K562 (cell line): Measurements from ENCODE around the gene GALNT5. TPM values are rescaled to one million over a fixed set of nuclear protein-coding genes. Genes with fewer than 3 reads are reported as not detected.

Experiments
- C11orf30 ChIP-seq: fragments of 450-650 bp; IDR thresholded peaks from 2 replicates; pipeline ENCODE4 v1.6.1; 2016; ENCODE audit warnings: low read depth, mild to moderate bottlenecking
- EGR1 ChIP-seq: fragments of 450-650 bp; conservative IDR thresholded peaks from 2 replicates; pipeline ENCODE4 v1.6.1; 2017; ENCODE audit warnings: mild to moderate bottlenecking
- GATA2 ChIP-seq: sonication (generic); formaldehyde crosslinking; IDR thresholded peaks from 2 replicates; pipeline ENCODE4 v1.4.0; 2020; ENCODE audit warnings: mild to moderate bottlenecking, missing genetic modification reagents
- IFI16 ChIP-seq: fragments of 250-450 bp; sonication (Bioruptor Pico); IDR thresholded peaks from 2 replicates; pipeline ENCODE4 v2.1.2; 2022; ENCODE audit warnings: mild to moderate bottlenecking, inconsistent platforms
- NCOA4 ChIP-seq: fragments of 450-650 bp; IDR thresholded peaks from 2 replicates; pipeline ENCODE4 v1.6.1; 2018; ENCODE audit warnings: mild to moderate bottlenecking; ENCODE audit not compliant: partially characterized antibody
- SAFB ChIP-seq: fragments of 200-400 bp; formaldehyde crosslinking; IDR thresholded peaks from 2 replicates; pipeline ENCODE4 v1.6.1; 2017; ENCODE audit warnings: low read depth, low read length, borderline replicate concordance
- SMARCC2 ChIP-seq: fragments of 450-650 bp; IDR thresholded peaks from 2 replicates; pipeline ENCODE4 v1.6.1; 2017; ENCODE audit warnings: antibody characterized with exemption, moderate library complexity, mild to moderate bottlenecking, low read depth
- SOX6 ChIP-seq: fragments of 450-650 bp; IDR thresholded peaks from 2 replicates; pipeline ENCODE4 v1.6.1; 2014; ENCODE audit warnings: mild to moderate bottlenecking
- TEAD4 ChIP-seq, 2 experiments: sonication (generic) in 1 of 2; formaldehyde crosslinking in 1 of 2; IDR thresholded peaks; 2 replicates each; pipeline versions ENCODE4 v1.6.1 to v1.8.0; 2012 to 2022; ENCODE audit warnings: borderline replicate concordance in 1 of 2, inconsistent platforms in 1 of 2, low read length in 1 of 2, mild to moderate bottlenecking in 1 of 2, missing genetic modification reagents in 1 of 2
- YY1 ChIP-seq, 3 experiments: IDR thresholded peaks; 2 replicates each; pipeline ENCODE4 v1.6.1; 2011; ENCODE audit warnings: low read length in 2 of 3, mild to moderate bottlenecking in 2 of 3, moderate library complexity in 2 of 3, borderline replicate concordance in 1 of 3, control low read depth in 1 of 3, low read depth in 1 of 3; ENCODE audit not compliant: insufficient read depth in 3 of 3, insufficient replicate concordance in 2 of 3, control insufficient read depth in 1 of 3, insufficient read length in 1 of 3; ENCODE audit errors: extremely low read depth in 1 of 3
- ZNF134 ChIP-seq: fragments of 250-450 bp; sonication (Bioruptor Pico); conservative IDR thresholded peaks from 2 replicates; pipeline ENCODE4 v1.4.0; 2020
- ZNF146 ChIP-seq: IDR thresholded peaks from one replicate; pipeline ENCODE4 v1.6.1; 2018; ENCODE audit warnings: missing compliant biosample characterization; ENCODE audit not compliant: unreplicated experiment
- polyA plus RNA-seq, 8 experiments: library from polyadenylated mRNA; depleted of rRNA in 4 of 8; stranded (reverse) in 5 of 8; unstranded in 3 of 8; fragments of >200 nt; fragmentation: Nextera tagmentation in 2 of 8; fragmentation: Illumina TruSeq in 1 of 8; extraction: Ambion mirVana in 2 of 8; extraction: Trizol in 1 of 8; gene quantifications; 2 replicates each; pipeline versions ENCODE4 v1.2.1 to v1.2.3, GENCODE V29; 2011 to 2014; ENCODE audit warnings: inconsistent platforms in 1 of 8, missing spikeins in 1 of 8
- total RNA-seq, 7 experiments: library from RNA; depleted of rRNA in 6 of 7; stranded (reverse); fragments of >200 nt in 6 of 7; fragmentation: Illumina TruSeq in 2 of 7; extraction: Trizol in 2 of 7; gene quantifications; 2 replicates each; pipeline versions ENCODE4 v1.2.1 to v1.2.3, GENCODE V29; 2011 to 2021; ENCODE audit warnings: low replicate concordance in 1 of 7
- TF ChIP-seq, protein P1 (sequence below): sonication (generic); formaldehyde crosslinking; IDR thresholded peaks from 2 replicates; pipeline ENCODE4 v1.8.0; 2022; ENCODE audit warnings: mild to moderate bottlenecking, missing genetic modification reagents, borderline replicate concordance
- TF ChIP-seq, protein P2 (sequence below): sonication (generic); formaldehyde crosslinking; IDR thresholded peaks from 2 replicates; pipeline ENCODE4 v1.8.0; 2023; ENCODE audit warnings: mild to moderate bottlenecking, missing genetic modification reagents
- TF ChIP-seq, protein P3 (sequence below): fragments of 250-450 bp; sonication (Bioruptor Pico); IDR thresholded peaks from 2 replicates; pipeline ENCODE4 v1.8.0; 2022; ENCODE audit warnings: moderate library complexity, mild to moderate bottlenecking, inconsistent platforms
- TF ChIP-seq, protein P4 (sequence below): IDR thresholded peaks from 2 replicates; pipeline ENCODE4 v1.6.1; 2011; ENCODE audit warnings: borderline replicate concordance, low read depth, mild to moderate bottlenecking, moderate library complexity, low read length; ENCODE audit not compliant: insufficient read depth, poor library complexity, severe bottlenecking
- TF ChIP-seq, protein P5 (sequence below), 3 experiments: fragments of 200-800 bp in 1 of 3; fragments of 250-450 bp in 1 of 3; fragments of 450-650 bp in 1 of 3; sonication (Bioruptor Pico) in 1 of 3; sonication (Bioruptor generic) in 1 of 3; formaldehyde crosslinking in 1 of 3; IDR thresholded peaks; 2 replicates each; pipeline versions ENCODE4 v1.6.1 to v1.8.0; 2016 to 2022; ENCODE audit warnings: mild to moderate bottlenecking in 2 of 3, missing genetic modification characterization in 2 of 3, missing compliant biosample characterization in 1 of 3, moderate library complexity in 1 of 3

GALNT5 gene
- total and polyA plus RNA-seq, 9 of the 15 experiments (the other 6 are each of a cell fraction or from before 2014, with no cell fraction given): 21.6 to 73.0 (median 54.7) TPM

DNA sequence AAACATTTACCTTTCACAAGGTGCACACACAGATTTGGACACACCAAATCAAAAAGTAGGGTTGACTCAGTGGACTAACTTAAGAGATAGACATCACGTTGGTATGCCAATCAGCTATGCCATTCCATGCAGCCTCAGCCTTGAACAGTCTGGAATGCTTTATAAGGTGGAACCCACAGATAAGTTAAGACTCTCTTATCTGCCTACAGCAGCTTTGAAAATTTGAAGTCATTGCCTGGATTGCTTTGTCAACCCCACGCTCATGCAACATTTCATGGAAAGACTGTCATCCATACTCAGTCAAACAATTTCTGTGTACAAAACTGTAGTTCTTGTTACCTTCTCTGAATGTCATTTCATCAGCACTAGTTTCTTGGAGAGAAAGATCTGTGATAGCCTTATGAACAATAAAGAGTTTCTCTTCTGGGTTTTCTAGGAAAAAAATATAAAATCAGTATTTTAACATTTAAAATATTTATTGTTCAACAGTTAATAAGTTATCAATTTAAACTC lies 66.9 kb downstream of the GALNT5 start (continued):
- TF ChIP-seq SMARCC2 (peak; percentile 100), GATA2 (CRISPR knock-in tag) (peak; percentile 98), SOX6 (peak; percentile 99), NCOA4 (peak; percentile 84), YY1 (IDR thresholded peaks at IDR 0.05; ENCODE audit: borderline replicate concordance in 1 of 3, control insufficient read depth in 1 of 3, extremely low read depth in 1 of 3, insufficient read depth in 3 of 3, insufficient read length in 1 of 3, insufficient replicate concordance in 2 of 3, low read depth in 1 of 3, low read length in 2 of 3) (no peak), SAFB (no peak), TEAD4 (IDR thresholded peaks at IDR 0.05; ENCODE audit: low read length) (peak; percentile 100), TEAD4 (CRISPR knock-in tag; IDR thresholded peaks at IDR 0.05; ENCODE audit: borderline replicate concordance) (no peak), EGR1 (peak; percentile 72), ZNF134 (peak; percentile 64; the same call in 1 of the 2 replicates), C11orf30 (peak; percentile 67), IFI16 (CRISPR knock-in tag) (no peak), ZNF146 (CRISPR knock-in tag) (no peak)
- TF ChIP-seq, protein P1, sequence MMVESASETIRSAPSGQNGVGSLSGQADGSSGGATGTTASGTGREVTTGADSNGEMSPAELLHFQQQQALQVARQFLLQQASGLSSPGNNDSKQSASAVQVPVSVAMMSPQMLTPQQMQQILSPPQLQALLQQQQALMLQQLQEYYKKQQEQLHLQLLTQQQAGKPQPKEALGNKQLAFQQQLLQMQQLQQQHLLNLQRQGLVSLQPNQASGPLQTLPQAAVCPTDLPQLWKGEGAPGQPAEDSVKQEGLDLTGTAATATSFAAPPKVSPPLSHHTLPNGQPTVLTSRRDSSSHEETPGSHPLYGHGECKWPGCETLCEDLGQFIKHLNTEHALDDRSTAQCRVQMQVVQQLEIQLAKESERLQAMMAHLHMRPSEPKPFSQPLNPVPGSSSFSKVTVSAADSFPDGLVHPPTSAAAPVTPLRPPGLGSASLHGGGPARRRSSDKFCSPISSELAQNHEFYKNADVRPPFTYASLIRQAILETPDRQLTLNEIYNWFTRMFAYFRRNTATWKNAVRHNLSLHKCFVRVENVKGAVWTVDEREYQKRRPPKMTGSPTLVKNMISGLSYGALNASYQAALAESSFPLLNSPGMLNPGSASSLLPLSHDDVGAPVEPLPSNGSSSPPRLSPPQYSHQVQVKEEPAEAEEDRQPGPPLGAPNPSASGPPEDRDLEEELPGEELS (CRISPR knock-in tag): no peak
- TF ChIP-seq, protein P2, sequence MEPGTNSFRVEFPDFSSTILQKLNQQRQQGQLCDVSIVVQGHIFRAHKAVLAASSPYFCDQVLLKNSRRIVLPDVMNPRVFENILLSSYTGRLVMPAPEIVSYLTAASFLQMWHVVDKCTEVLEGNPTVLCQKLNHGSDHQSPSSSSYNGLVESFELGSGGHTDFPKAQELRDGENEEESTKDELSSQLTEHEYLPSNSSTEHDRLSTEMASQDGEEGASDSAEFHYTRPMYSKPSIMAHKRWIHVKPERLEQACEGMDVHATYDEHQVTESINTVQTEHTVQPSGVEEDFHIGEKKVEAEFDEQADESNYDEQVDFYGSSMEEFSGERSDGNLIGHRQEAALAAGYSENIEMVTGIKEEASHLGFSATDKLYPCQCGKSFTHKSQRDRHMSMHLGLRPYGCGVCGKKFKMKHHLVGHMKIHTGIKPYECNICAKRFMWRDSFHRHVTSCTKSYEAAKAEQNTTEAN (CRISPR knock-in tag): no peak
- TF ChIP-seq, protein P3, sequence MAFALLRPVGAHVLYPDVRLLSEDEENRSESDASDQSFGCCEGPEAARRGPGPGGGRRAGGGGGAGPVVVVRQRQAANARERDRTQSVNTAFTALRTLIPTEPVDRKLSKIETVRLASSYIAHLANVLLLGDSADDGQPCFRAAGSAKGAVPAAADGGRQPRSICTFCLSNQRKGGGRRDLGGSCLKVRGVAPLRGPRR: no peak
- TF ChIP-seq, protein P4, sequence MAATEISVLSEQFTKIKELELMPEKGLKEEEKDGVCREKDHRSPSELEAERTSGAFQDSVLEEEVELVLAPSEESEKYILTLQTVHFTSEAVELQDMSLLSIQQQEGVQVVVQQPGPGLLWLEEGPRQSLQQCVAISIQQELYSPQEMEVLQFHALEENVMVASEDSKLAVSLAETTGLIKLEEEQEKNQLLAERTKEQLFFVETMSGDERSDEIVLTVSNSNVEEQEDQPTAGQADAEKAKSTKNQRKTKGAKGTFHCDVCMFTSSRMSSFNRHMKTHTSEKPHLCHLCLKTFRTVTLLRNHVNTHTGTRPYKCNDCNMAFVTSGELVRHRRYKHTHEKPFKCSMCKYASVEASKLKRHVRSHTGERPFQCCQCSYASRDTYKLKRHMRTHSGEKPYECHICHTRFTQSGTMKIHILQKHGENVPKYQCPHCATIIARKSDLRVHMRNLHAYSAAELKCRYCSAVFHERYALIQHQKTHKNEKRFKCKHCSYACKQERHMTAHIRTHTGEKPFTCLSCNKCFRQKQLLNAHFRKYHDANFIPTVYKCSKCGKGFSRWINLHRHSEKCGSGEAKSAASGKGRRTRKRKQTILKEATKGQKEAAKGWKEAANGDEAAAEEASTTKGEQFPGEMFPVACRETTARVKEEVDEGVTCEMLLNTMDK: no peak
- TF ChIP-seq, protein P5, sequence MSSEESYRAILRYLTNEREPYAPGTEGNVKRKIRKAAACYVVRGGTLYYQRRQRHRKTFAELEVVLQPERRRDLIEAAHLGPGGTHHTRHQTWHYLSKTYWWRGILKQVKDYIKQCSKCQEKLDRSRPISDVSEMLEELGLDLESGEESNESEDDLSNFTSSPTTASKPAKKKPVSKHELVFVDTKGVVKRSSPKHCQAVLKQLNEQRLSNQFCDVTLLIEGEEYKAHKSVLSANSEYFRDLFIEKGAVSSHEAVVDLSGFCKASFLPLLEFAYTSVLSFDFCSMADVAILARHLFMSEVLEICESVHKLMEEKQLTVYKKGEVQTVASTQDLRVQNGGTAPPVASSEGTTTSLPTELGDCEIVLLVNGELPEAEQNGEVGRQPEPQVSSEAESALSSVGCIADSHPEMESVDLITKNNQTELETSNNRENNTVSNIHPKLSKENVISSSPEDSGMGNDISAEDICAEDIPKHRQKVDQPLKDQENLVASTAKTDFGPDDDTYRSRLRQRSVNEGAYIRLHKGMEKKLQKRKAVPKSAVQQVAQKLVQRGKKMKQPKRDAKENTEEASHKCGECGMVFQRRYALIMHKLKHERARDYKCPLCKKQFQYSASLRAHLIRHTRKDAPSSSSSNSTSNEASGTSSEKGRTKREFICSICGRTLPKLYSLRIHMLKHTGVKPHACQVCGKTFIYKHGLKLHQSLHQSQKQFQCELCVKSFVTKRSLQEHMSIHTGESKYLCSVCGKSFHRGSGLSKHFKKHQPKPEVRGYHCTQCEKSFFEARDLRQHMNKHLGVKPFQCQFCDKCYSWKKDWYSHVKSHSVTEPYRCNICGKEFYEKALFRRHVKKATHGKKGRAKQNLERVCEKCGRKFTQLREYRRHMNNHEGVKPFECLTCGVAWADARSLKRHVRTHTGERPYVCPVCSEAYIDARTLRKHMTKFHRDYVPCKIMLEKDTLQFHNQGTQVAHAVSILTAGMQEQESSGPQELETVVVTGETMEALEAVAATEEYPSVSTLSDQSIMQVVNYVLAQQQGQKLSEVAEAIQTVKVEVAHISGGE (CRISPR knock-in tag; IDR thresholded peaks at IDR 0.05): peak in 1 of 3 experiments; percentile 88; a peak in 2 of 6 replicates
